Activated B cell treated with CpG ODN at 0.5 μM for 24 hours (primary cell): Measurements from ENCODE around the gene CYSLTR2. TPM values are rescaled to one million over a fixed set of nuclear protein-coding genes. Genes with fewer than 3 reads are reported as not detected.

Experiments
- ATAC-seq: fragments of 200-7000 bp; cut with Tn5 transposase; one replicate; pipeline ENCODE4 v1.10.0; 2021; ENCODE audit warnings: low read depth, mild to moderate bottlenecking, moderate library complexity
- CTCF ChIA-PET: fragments of 350-600 bp; sonication (Branson Sonifier 250); formaldehyde crosslinking; loops from one replicate; lab custom pipeline; 2021; ENCODE audit warnings: antibody characterized with exemption; lab: Charles Lee
- POLR2A ChIA-PET: fragments of 350-600 bp; sonication (Branson Sonifier 250); formaldehyde crosslinking; loops from one replicate; lab custom pipeline; 2021; ENCODE audit warnings: antibody characterized with exemption; lab: Charles Lee
- DNase-seq: peaks from one replicate; pipeline ENCODE4 v3.0.0; 2022
- H3K27ac Mint-ChIP-seq: one replicate; pipeline ENCODE4 v1.8.0; 2020; ENCODE audit warnings: mixed read lengths
- H3K27me3 Mint-ChIP-seq: one replicate; pipeline ENCODE4 v1.8.0; 2021; ENCODE audit warnings: mixed read lengths
- H3K36me3 Mint-ChIP-seq: one replicate; pipeline ENCODE4 v1.8.0; 2021; ENCODE audit warnings: low read depth, mixed read lengths
- H3K4me1 Mint-ChIP-seq: one replicate; pipeline ENCODE4 v1.8.0; 2021; ENCODE audit warnings: mixed read lengths
- H3K4me3 Mint-ChIP-seq: one replicate; pipeline ENCODE4 v1.8.0; 2020; ENCODE audit warnings: mild to moderate bottlenecking, mixed read lengths
- H3K9me3 Mint-ChIP-seq: one replicate; pipeline ENCODE4 v1.8.0; 2020; ENCODE audit warnings: mixed read lengths
- CTCF ChIP-seq: fragments of 200-600 bp; IDR thresholded peaks from one replicate; pipeline ENCODE4 v1.8.0; 2022; ENCODE audit warnings: antibody characterized with exemption, mild to moderate bottlenecking
- intact Hi-C: fragments of 100-400 bp; cut with micrococcal nuclease; formaldehyde crosslinking; loops from one replicate; pipeline ENCODE4 v1.15.1; 2024
- total RNA-seq: library from RNA; stranded (reverse); gene quantifications from 2 replicates; pipeline ENCODE4 v1.2.3, GENCODE V29; 2022

The CYSLTR2 gene
- total RNA-seq, 1 donor from 2014 or later, result 0.11 TPM

- ATAC-seq, result no peak
- intact Hi-C loops, result no loop called here
- H3K36me3 Mint-ChIP-seq, result no peaks in the 10 kb centered on the region
- no peaks in the 10 kb centered on the region for H3K4me1 Mint-ChIP-seq
- H3K27me3 Mint-ChIP-seq, result peaks cover 2% of the 10 kb centered on the region
- no peak overlapping the region for H3K4me3 Mint-ChIP-seq
- no peaks in the 10 kb centered on the region for H3K9me3 Mint-ChIP-seq
- no peak for DNase-seq
- no peak overlapping the region for H3K27ac Mint-ChIP-seq
- CTCF ChIA-PET, result no interaction called here
- TF ChIP-seq CTCF, result no peak
- POLR2A ChIA-PET, result no interaction called here
Observed at GRCh38 chr13:48737689-48738088, 84.0 kb downstream of the CYSLTR2 start.

GRCh38 chr13:48738311-48738710, 84.6 kb downstream of the CYSLTR2 start:
- ATAC-seq (no peak), DNase-seq (no peak)
- no peaks in the 10 kb centered on the region for H3K9me3 Mint-ChIP-seq
- no peak overlapping the region for H3K27ac Mint-ChIP-seq
- peaks cover 2% of the 10 kb centered on the region for H3K27me3 Mint-ChIP-seq
- no peak overlapping the region for H3K4me3 Mint-ChIP-seq
- no peaks in the 10 kb centered on the region for H3K36me3 Mint-ChIP-seq
- no peak for TF ChIP-seq CTCF
- CTCF ChIA-PET, result interaction anchor here (0.8 kb wide), 1 partner anchor 10 kb away, joined by 4 read pairs; no protein-coding TSS in a partner anchor
- POLR2A ChIA-PET, result no interaction called here
- intact Hi-C loops, result no loop called here
- H3K4me1 Mint-ChIP-seq, result no peaks in the 10 kb centered on the region

- H3K9me3 Mint-ChIP-seq, result no peaks in the 10 kb centered on the region
- no peaks in the 10 kb centered on the region for H3K4me1 Mint-ChIP-seq
- no peak for DNase-seq
- ChIA-PET CTCF (no interaction called here), POLR2A (no interaction called here)
- intact Hi-C loops, result no loop called here
- H3K27ac Mint-ChIP-seq, result no peak overlapping the region
- H3K36me3 Mint-ChIP-seq, result no peaks in the 10 kb centered on the region
- TF ChIP-seq CTCF, result no peak
- no peak for ATAC-seq
- H3K27me3 Mint-ChIP-seq, result peaks cover 4% of the 10 kb centered on the region
- H3K4me3 Mint-ChIP-seq, result no peak overlapping the region
Observed at GRCh38 chr13:48739386-48739964, 85.7 kb downstream of the CYSLTR2 start.

GRCh38 chr13:48741377-48741776, 87.6 kb downstream of the CYSLTR2 start:
- ATAC-seq, result no peak
- ChIA-PET POLR2A (no interaction called here), CTCF (no interaction called here)
- H3K9me3 Mint-ChIP-seq, result no peaks in the 10 kb centered on the region
- H3K27me3 Mint-ChIP-seq, result peaks cover 8% of the 10 kb centered on the region
- no peak for DNase-seq
- H3K36me3 Mint-ChIP-seq, result no peaks in the 10 kb centered on the region
- H3K4me3 Mint-ChIP-seq, result no peak overlapping the region
- no peak overlapping the region for H3K27ac Mint-ChIP-seq
- H3K4me1 Mint-ChIP-seq, result no peaks in the 10 kb centered on the region
- no peak for TF ChIP-seq CTCF
- intact Hi-C loops, result no loop called here

- DNase-seq (no peak), ATAC-seq (no peak)
- TF ChIP-seq CTCF, result no peak
- intact Hi-C loops, result no loop called here
- Mint-ChIP-seq H3K9me3 (no peaks in the 10 kb centered on the region), H3K27me3 (peaks cover 8% of the 10 kb centered on the region), H3K27ac (no peak overlapping the region), H3K4me1 (peaks cover 6% of the 10 kb centered on the region), H3K36me3 (no peaks in the 10 kb centered on the region), H3K4me3 (no peak overlapping the region)
- ChIA-PET CTCF (no interaction called here), POLR2A (no interaction called here)
Observed at GRCh38 chr13:48746821-48747220, 93.1 kb downstream of the CYSLTR2 start.
